K562 (cell line): Measurements from ENCODE around the gene DHODH. TPM values are rescaled to one million over a fixed set of nuclear protein-coding genes. Genes with fewer than 3 reads are reported as not detected.

Experiments used
- ATAC-seq: fragments of 200-7000 bp; cut with Tn5 transposase; 3 replicates; pipeline ENCODE4 v1.9.1; 2020; ENCODE audit warnings: moderate library complexity
- BruUV-seq: library from RNA; stranded (reverse); fragments of 400-500 nt; replicated peaks from 2 replicates; lab custom pipeline; 2021; lab: Mats Ljungman, UMichigan
- CTCF ChIA-PET: fragments of 300-600 bp; formaldehyde crosslinking; extraction: SDS; loops from one replicate; lab custom pipeline; 2021; ENCODE audit warnings: low intra/inter-chr PET ratio; lab: Yijun Ruan, JAX
- POLR2A ChIA-PET: fragments of 300-600, 350-650 bp; sonication (Branson Sonifier 250); formaldehyde crosslinking; extraction: SDS; loops from one replicate; lab custom pipeline; 2021; ENCODE audit warnings: antibody characterized with exemption, inconsistent platforms; lab: Yijun Ruan, JAX
- DNase-seq, 4 experiments: peaks; one replicate each; pipeline versions ENCODE4 v3.0.0 to v3.0.0-alpha.2; 2011 to 2018; ENCODE audit warnings: low spot score in 3 of 4, mixed read lengths in 3 of 4; ENCODE audit errors: extremely low read depth in 1 of 4
- FAIRE-seq: peaks from 2 replicates; lab custom pipeline; 2011; peaks lifted over from hg19 to GRCh38; lab: Jason Lieb, UNC
- H2AFZ ChIP-seq: 2 replicates; pipeline ENCODE4 v1.6.0; 2011; ENCODE audit warnings: low read depth, low read length, control low read depth, inconsistent platforms
- H3K27ac ChIP-seq: fragments of 200-600 bp; 3 replicates; pipeline ENCODE4 v1.8.0; 2011; ENCODE audit warnings: low read depth, mild to moderate bottlenecking, control low read depth, inconsistent platforms, low read length, moderate library complexity, mixed read lengths; ENCODE audit errors: extremely low read depth
- H3K27me3 ChIP-seq, 2 experiments: fragments of 300-600 bp in 1 of 2; 2 replicates in 1 of 2; 3 replicates in 1 of 2; pipeline versions ENCODE4 v1.6.0 to v1.8.0; 2011; ENCODE audit warnings: inconsistent platforms in 2 of 2, low read length in 2 of 2, mild to moderate bottlenecking in 1 of 2, mixed read lengths in 1 of 2, moderate library complexity in 1 of 2; ENCODE audit not compliant: control insufficient read depth in 2 of 2, insufficient read depth in 2 of 2
- H3K36me3 ChIP-seq: fragments of 300-600 bp; 3 replicates; pipeline ENCODE4 v1.8.0; 2011; ENCODE audit warnings: mild to moderate bottlenecking, low read length, inconsistent platforms; ENCODE audit not compliant: control insufficient read depth, insufficient read depth
- H3K4me1 ChIP-seq, 2 experiments: fragments of 200-600 bp in 1 of 2; replicated peaks in 1 of 2; 2 replicates in 1 of 2; 3 replicates in 1 of 2; pipeline versions ENCODE4 v1.5.1 to v1.8.0; 2011; ENCODE audit warnings: inconsistent platforms in 2 of 2, low read length in 2 of 2, mild to moderate bottlenecking in 1 of 2, mixed read lengths in 1 of 2, moderate library complexity in 1 of 2; ENCODE audit not compliant: control insufficient read depth in 2 of 2, insufficient read depth in 2 of 2
- H3K4me2 ChIP-seq: 2 replicates; pipeline ENCODE4 v1.6.1; 2011; ENCODE audit warnings: low read length, control low read depth, inconsistent platforms, mixed read lengths; ENCODE audit not compliant: insufficient read depth
- H3K4me3 ChIP-seq: fragments of 200-600 bp; sonication (generic), shearing (Covaris generic); 2 replicates; pipeline ENCODE4 v1.5.1; 2016; ENCODE audit warnings: control low read depth, inconsistent platforms
- H3K79me2 ChIP-seq: fragments of 200-600 bp; 3 replicates; pipeline ENCODE4 v1.8.0; 2011; ENCODE audit warnings: low read length, inconsistent platforms; ENCODE audit not compliant: control insufficient read depth, insufficient read depth
- H3K9ac ChIP-seq, 2 experiments: 2 replicates each; pipeline versions ENCODE4 v1.6.0 to v1.6.1; 2011; ENCODE audit warnings: low read depth in 2 of 2, low read length in 2 of 2, control low read depth in 1 of 2, inconsistent platforms in 1 of 2, mild to moderate bottlenecking in 1 of 2, mixed read lengths in 1 of 2; ENCODE audit not compliant: insufficient read depth in 1 of 2
- H3K9me1 ChIP-seq: one replicate; pipeline ENCODE4 v1.6.0; 2011; ENCODE audit warnings: inconsistent platforms, mild to moderate bottlenecking, low read length, moderate library complexity; ENCODE audit not compliant: control insufficient read depth, insufficient read depth
- H3K9me3 ChIP-seq: replicated peaks from 2 replicates; pipeline ENCODE4 v1.5.1; 2011; ENCODE audit warnings: low read depth, low read length, inconsistent platforms; ENCODE audit not compliant: control insufficient read depth, insufficient read depth
- H4K20me1 ChIP-seq: replicated peaks from 2 replicates; pipeline ENCODE4 v1.6.1; 2011; ENCODE audit warnings: low read length, inconsistent platforms, mixed read lengths; ENCODE audit not compliant: control insufficient read depth, insufficient read depth
- CTCF ChIP-seq, 3 experiments: IDR thresholded peaks in 2 of 3; conservative IDR thresholded peaks in 1 of 3; 2 replicates each; pipeline ENCODE4 v1.5.1; 2011 to 2012; ENCODE audit warnings: low read length in 3 of 3, mild to moderate bottlenecking in 3 of 3, control low read depth in 2 of 3, improper control_type of control experiment in 1 of 3, inconsistent platforms in 1 of 3, low read depth in 1 of 3, mixed read lengths in 1 of 3, moderate library complexity in 1 of 3; ENCODE audit not compliant: insufficient read depth in 2 of 3
- ILF3 ChIP-seq: fragments of 450-650 bp; IDR thresholded peaks from 2 replicates; pipeline ENCODE4 v1.6.1; 2018; ENCODE audit warnings: antibody characterized with exemption, mild to moderate bottlenecking, moderate library complexity, borderline replicate concordance
- L3MBTL2 ChIP-seq: fragments of 450-650 bp; IDR thresholded peaks from 2 replicates; pipeline ENCODE4 v1.6.1; 2016; ENCODE audit warnings: mild to moderate bottlenecking, moderate library complexity
- MYC ChIP-seq, 2 experiments: fragments of 250-450 bp in 1 of 2; sonication (Bioruptor Pico) in 1 of 2; IDR thresholded peaks; 2 replicates each; pipeline versions ENCODE4 v1.5.1 to v1.6.1; 2012 to 2021; ENCODE audit warnings: low read depth in 2 of 2, borderline replicate concordance in 1 of 2, improper control_type of control experiment in 1 of 2, low read length in 1 of 2, mild to moderate bottlenecking in 1 of 2, moderate library complexity in 1 of 2
- RAD21 ChIP-seq, 2 experiments: fragments of 250-450 bp in 1 of 2; fragments of 450-650 bp in 1 of 2; sonication (Bioruptor Pico) in 1 of 2; formaldehyde crosslinking in 1 of 2; IDR thresholded peaks in 1 of 2; conservative IDR thresholded peaks in 1 of 2; 2 replicates each; pipeline versions ENCODE4 v1.4.0 to v1.8.0; 2020 to 2022; ENCODE audit warnings: mild to moderate bottlenecking in 2 of 2, moderate library complexity in 1 of 2
- ZNF395 ChIP-seq: fragments of 200-800 bp; sonication (Bioruptor generic); IDR thresholded peaks from 2 replicates; pipeline ENCODE4 v1.6.1; 2017; ENCODE audit warnings: missing genetic modification characterization, missing compliant biosample characterization
- WGBS: fragments of 100-300 bp; shearing (Covaris generic); methylation state at CpG from one replicate; pipeline ENCODE4 v1.1.6; 2016; ENCODE audit warnings: low coverage, mixed read lengths; ENCODE audit not compliant: insufficient coverage; ENCODE audit errors: missing lambda C conversion rate; 5-methylcytosine and 5-hydroxymethylcytosine counted together
- in situ Hi-C: fragments of 300-500 bp; cut with MboI; formaldehyde crosslinking; loops from 4 replicates; pipeline ENCODE4 v1.15.0; 2018; ENCODE audit warnings: inconsistent platforms, mixed read lengths
- intact Hi-C: fragments of 100-400 bp; cut with micrococcal nuclease; formaldehyde crosslinking; loops from 2 replicates; pipeline ENCODE4 v1.14.2; 2022
- polyA plus RNA-seq, 8 experiments: library from polyadenylated mRNA; depleted of rRNA in 4 of 8; stranded (reverse) in 5 of 8; unstranded in 3 of 8; fragments of >200 nt; fragmentation: Nextera tagmentation in 2 of 8; fragmentation: Illumina TruSeq in 1 of 8; extraction: Ambion mirVana in 2 of 8; extraction: Trizol in 1 of 8; gene quantifications; 2 replicates each; pipeline versions ENCODE4 v1.2.1 to v1.2.3, GENCODE V29; 2011 to 2014; ENCODE audit warnings: inconsistent platforms in 1 of 8, missing spikeins in 1 of 8
- total RNA-seq, 7 experiments: library from RNA; depleted of rRNA in 6 of 7; stranded (reverse); fragments of >200 nt in 6 of 7; fragmentation: Illumina TruSeq in 2 of 7; extraction: Trizol in 2 of 7; gene quantifications; 2 replicates each; pipeline versions ENCODE4 v1.2.1 to v1.2.3, GENCODE V29; 2011 to 2021; ENCODE audit warnings: low replicate concordance in 1 of 7
- TF ChIP-seq, protein P1 (sequence below): fragments of 150-350 bp; conservative IDR thresholded peaks from 2 replicates; pipeline ENCODE4 v1.6.1; 2014; ENCODE audit warnings: low read length
- TF ChIP-seq, protein P2 (sequence below): fragments of 450-650 bp; formaldehyde crosslinking; IDR thresholded peaks from 2 replicates; pipeline ENCODE4 v1.4.0; 2020; ENCODE audit warnings: mild to moderate bottlenecking, moderate library complexity

DHODH gene
- total and polyA plus RNA-seq, 9 of the 15 experiments (the other 6 are each of a cell fraction or from before 2014, with no cell fraction given): 4.3 to 19.9 (median 12.7) TPM

DNA sequence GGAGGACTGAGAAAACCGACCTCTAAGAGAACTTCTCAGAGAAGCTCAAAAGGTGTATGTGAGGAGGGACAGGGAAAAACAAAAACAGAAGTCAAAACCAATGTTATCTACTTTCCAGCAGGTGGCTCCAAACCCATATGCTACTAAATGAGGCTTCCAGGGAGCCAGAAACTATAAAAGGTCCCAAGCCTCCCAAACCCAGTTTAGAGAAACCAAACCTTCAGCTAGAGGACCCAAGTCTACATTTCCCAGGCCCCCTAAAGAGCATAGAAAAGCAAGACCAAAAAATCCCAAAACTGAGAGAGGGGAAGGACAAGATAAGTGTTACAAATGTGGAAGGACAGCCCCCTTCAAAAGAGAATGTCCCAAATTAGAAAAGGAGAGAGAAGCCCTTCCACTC is 58.2 kb downstream of the DHODH start:
- FAIRE-seq (peak; percentile 95), DNase-seq (peak; percentile 46 to 72 (median 54)), ATAC-seq (peak; percentile 92)
- WGBS: 0% methylated on average over 1 of the region's 1 CpG
- no peak overlapping the region for H3K4me3 ChIP-seq
- H2AFZ ChIP-seq: peak overlapping the region; percentile 72
- POLR2A ChIA-PET: interaction anchor here (0.6 to 1.4 kb wide), 4 partner anchors 12 to 368 kb away, joined by 3 read pairs; partner anchors contain the start of genes DHX38 and TXNL4B
- intact Hi-C loops: loop anchor here (1.0 to 10.0 kb wide), 2 partner anchors 33 to 88 kb away; no protein-coding TSS in a partner anchor
- H3K4me2 ChIP-seq: no peak overlapping the region; the same call in 1 of the 2 replicates
- H3K79me2 ChIP-seq: no peaks in the 10 kb centered on the region
- BruUV-seq: no TSS peak
- H3K36me3 ChIP-seq: no peaks in the 10 kb centered on the region
- peaks cover 7 to 10% of the 10 kb centered on the region in 2 experiments; a peak in 4 of 5 replicates for H3K27me3 ChIP-seq
- H4K20me1 ChIP-seq: no peaks in the 10 kb centered on the region
- no peak overlapping the region for H3K27ac ChIP-seq
- in situ Hi-C loops: loop anchor here (5.0 kb wide), 1 partner anchor 36 kb away; no protein-coding TSS in a partner anchor
- H3K9me3 ChIP-seq: no peaks in the 10 kb centered on the region
- no peaks in the 10 kb centered on the region for H3K9me1 ChIP-seq
- H3K9ac ChIP-seq: peak overlapping the region in 1 of 2 experiments; percentile 19; a peak in 2 of 4 replicates
- CTCF ChIA-PET: interaction anchor here (0.6 to 2.0 kb wide), 2 partner anchors 33 to 317 kb away, joined by 3 to 22 read pairs; no protein-coding TSS in a partner anchor
- H3K4me1 ChIP-seq: peaks cover 0 to 4% of the 10 kb centered on the region in 2 experiments; a peak in 2 of 5 replicates
- TF ChIP-seq MYC (IDR thresholded peaks at IDR 0.05; ENCODE audit: low read depth, low read length) (no peak), MYC (CRISPR knock-in tag; IDR thresholded peaks at IDR 0.05; ENCODE audit: borderline replicate concordance, low read depth) (no peak), CTCF (IDR thresholded peaks at IDR 0.05 in 2 of 3, conservative IDR thresholded peaks at IDR 0.05 in 1 of 3; ENCODE audit: insufficient read depth in 2 of 3, low read depth in 1 of 3, low read length in 3 of 3) (peak; percentile 59 to 84 (median 67)), ZNF395 (CRISPR knock-in tag) (no peak), RAD21 (CRISPR knock-in tag; conservative IDR thresholded peaks at IDR 0.05 in 1 of 2, IDR thresholded peaks at IDR 0.05 in 1 of 2) (peak; percentile 79 to 91), ILF3 (no peak), L3MBTL2 (0 out of 2 replicates have a peak, but pooled peaks have one; percentile 17)
- TF ChIP-seq, protein P1, sequence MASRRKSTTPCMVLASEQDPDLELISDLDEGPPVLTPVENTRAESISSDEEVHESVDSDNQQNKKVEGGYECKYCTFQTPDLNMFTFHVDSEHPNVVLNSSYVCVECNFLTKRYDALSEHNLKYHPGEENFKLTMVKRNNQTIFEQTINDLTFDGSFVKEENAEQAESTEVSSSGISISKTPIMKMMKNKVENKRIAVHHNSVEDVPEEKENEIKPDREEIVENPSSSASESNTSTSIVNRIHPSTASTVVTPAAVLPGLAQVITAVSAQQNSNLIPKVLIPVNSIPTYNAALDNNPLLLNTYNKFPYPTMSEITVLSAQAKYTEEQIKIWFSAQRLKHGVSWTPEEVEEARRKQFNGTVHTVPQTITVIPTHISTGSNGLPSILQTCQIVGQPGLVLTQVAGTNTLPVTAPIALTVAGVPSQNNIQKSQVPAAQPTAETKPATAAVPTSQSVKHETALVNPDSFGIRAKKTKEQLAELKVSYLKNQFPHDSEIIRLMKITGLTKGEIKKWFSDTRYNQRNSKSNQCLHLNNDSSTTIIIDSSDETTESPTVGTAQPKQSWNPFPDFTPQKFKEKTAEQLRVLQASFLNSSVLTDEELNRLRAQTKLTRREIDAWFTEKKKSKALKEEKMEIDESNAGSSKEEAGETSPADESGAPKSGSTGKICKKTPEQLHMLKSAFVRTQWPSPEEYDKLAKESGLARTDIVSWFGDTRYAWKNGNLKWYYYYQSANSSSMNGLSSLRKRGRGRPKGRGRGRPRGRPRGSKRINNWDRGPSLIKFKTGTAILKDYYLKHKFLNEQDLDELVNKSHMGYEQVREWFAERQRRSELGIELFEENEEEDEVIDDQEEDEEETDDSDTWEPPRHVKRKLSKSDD: no peak
- TF ChIP-seq, protein P2, sequence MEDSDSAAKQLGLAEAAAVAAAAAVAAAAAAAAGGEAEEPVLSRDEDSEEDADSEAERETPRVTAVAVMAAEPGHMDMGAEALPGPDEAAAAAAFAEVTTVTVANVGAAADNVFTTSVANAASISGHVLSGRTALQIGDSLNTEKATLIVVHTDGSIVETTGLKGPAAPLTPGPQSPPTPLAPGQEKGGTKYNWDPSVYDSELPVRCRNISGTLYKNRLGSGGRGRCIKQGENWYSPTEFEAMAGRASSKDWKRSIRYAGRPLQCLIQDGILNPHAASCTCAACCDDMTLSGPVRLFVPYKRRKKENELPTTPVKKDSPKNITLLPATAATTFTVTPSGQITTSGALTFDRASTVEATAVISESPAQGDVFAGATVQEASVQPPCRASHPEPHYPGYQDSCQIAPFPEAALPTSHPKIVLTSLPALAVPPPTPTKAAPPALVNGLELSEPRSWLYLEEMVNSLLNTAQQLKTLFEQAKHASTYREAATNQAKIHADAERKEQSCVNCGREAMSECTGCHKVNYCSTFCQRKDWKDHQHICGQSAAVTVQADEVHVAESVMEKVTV: peak; percentile 63
